Measurements from ENCODE around the gene SGPP2. TPM values are rescaled to one million over a fixed set of nuclear protein-coding genes. Genes with fewer than 3 reads are reported as not detected.

The SGPP2 gene
- polyA plus RNA-seq, 1 experiment: not detected

- ChIA-PET CTCF (no interaction called here), POLR2A (no interaction called here)
- TF ChIP-seq, protein P1, sequence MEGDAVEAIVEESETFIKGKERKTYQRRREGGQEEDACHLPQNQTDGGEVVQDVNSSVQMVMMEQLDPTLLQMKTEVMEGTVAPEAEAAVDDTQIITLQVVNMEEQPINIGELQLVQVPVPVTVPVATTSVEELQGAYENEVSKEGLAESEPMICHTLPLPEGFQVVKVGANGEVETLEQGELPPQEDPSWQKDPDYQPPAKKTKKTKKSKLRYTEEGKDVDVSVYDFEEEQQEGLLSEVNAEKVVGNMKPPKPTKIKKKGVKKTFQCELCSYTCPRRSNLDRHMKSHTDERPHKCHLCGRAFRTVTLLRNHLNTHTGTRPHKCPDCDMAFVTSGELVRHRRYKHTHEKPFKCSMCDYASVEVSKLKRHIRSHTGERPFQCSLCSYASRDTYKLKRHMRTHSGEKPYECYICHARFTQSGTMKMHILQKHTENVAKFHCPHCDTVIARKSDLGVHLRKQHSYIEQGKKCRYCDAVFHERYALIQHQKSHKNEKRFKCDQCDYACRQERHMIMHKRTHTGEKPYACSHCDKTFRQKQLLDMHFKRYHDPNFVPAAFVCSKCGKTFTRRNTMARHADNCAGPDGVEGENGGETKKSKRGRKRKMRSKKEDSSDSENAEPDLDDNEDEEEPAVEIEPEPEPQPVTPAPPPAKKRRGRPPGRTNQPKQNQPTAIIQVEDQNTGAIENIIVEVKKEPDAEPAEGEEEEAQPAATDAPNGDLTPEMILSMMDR (IDR thresholded peaks at IDR 0.05; ENCODE audit: insufficient read depth, low read depth, low read length): no peak
- no peaks in the 10 kb centered on the region for H3K36me3 ChIP-seq (ENCODE audit: control insufficient read depth, insufficient read depth, low read length)
- no peaks in the 10 kb centered on the region; the same call in 1 of the 2 replicates for H3K27me3 ChIP-seq (ENCODE audit: control insufficient read depth, insufficient read depth, low read length)
- H3K4me3 ChIP-seq (ENCODE audit: low read depth, low read length): no peak overlapping the region
- no peak for DNase-seq (ENCODE audit: low read depth)
These were observed 121.8 kb downstream of the SGPP2 start for GRCh38 chr2:222545823-222546795.

DNA sequence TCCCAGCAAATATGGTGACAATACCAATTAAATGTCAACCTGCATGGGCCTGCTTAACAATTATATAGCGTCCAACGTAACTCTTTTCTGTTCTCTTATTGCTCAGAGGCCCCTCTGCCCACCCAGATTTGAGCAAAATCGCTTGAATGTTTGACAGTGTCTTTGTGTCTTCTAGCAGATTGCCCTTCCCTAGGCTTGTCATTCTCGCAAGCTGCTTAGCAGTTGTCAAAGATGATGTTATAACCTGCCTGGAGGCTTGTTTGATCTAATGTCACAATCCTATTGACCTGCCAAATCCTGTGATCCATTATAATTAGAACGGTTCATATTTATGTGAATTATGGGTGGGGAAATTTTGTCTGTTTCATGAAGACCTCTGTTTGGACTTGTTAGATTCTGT lies 122.7 kb downstream of the SGPP2 start:
- ChIA-PET POLR2A (no interaction called here), CTCF (no interaction called here)
- no peak for DNase-seq (ENCODE audit: low read depth)
- Histone ChIP-seq H3K27me3 (ENCODE audit: control insufficient read depth, insufficient read depth, low read length) (no peaks in the 10 kb centered on the region; the same call in 1 of the 2 replicates), H3K36me3 (ENCODE audit: control insufficient read depth, insufficient read depth, low read length) (no peaks in the 10 kb centered on the region), H3K4me3 (ENCODE audit: low read depth, low read length) (no peak overlapping the region)
- TF ChIP-seq, protein P1 (IDR thresholded peaks at IDR 0.05; ENCODE audit: insufficient read depth, low read depth, low read length): no peak

GRCh38 chr2:222548992-222549391 lies 124.6 kb downstream of the SGPP2 start:
- CTCF ChIA-PET: interaction anchor here (1.0 to 1.1 kb wide), 2 partner anchors 12 to 13 kb away, joined by 3 to 4 read pairs; no protein-coding TSS in a partner anchor
- no peak overlapping the region for H3K4me3 ChIP-seq (ENCODE audit: low read depth, low read length)
- peaks cover 1% of the 10 kb centered on the region; the same call in 1 of the 2 replicates for H3K27me3 ChIP-seq (ENCODE audit: control insufficient read depth, insufficient read depth, low read length)
- TF ChIP-seq, protein P1 (IDR thresholded peaks at IDR 0.05; ENCODE audit: insufficient read depth, low read depth, low read length): no peak
- DNase-seq (ENCODE audit: low read depth): no peak
- POLR2A ChIA-PET: no interaction called here
- no peaks in the 10 kb centered on the region for H3K36me3 ChIP-seq (ENCODE audit: control insufficient read depth, insufficient read depth, low read length)

GRCh38 chr2:222554517-222554916 lies 130.2 kb downstream of the SGPP2 start:
- no peak overlapping the region for H3K4me3 ChIP-seq (ENCODE audit: low read depth, low read length)
- DNase-seq (ENCODE audit: low read depth): no peak
- TF ChIP-seq, protein P1 (IDR thresholded peaks at IDR 0.05; ENCODE audit: insufficient read depth, low read depth, low read length): no peak
- ChIA-PET CTCF (interaction anchor here (1.1 to 1.6 kb wide), 2 partner anchors 18 to 236 kb away, joined by 3 to 6 read pairs; no protein-coding TSS in a partner anchor), POLR2A (no interaction called here)
- H3K36me3 ChIP-seq (ENCODE audit: control insufficient read depth, insufficient read depth, low read length): no peaks in the 10 kb centered on the region
- H3K27me3 ChIP-seq (ENCODE audit: control insufficient read depth, insufficient read depth, low read length): 0 out of 2 replicates have a peak, but pooled peaks cover 1% of the 10 kb centered on the region

- TF ChIP-seq, protein P1 (IDR thresholded peaks at IDR 0.05; ENCODE audit: insufficient read depth, low read depth, low read length): no peak
- DNase-seq (ENCODE audit: low read depth): no peak
- ChIA-PET CTCF (interaction anchor here (0.8 to 3.5 kb wide), 4 partner anchors 12 to 504 kb away, joined by 4 to 21 read pairs (median 10); a partner anchor contains a TSS), POLR2A (no interaction called here)
- no peak overlapping the region for H3K4me3 ChIP-seq (ENCODE audit: low read depth, low read length)
- H3K36me3 ChIP-seq (ENCODE audit: control insufficient read depth, insufficient read depth, low read length): 0 out of 2 replicates have a peak, but pooled peaks cover 1% of the 10 kb centered on the region
- no peaks in the 10 kb centered on the region for H3K27me3 ChIP-seq (ENCODE audit: control insufficient read depth, insufficient read depth, low read length)
These were observed 136.8 kb downstream of the SGPP2 start for GRCh38 chr2:222561151-222561550.
